MCF 10A (cell line): Measurements from ENCODE around the gene DIDO1. TPM values are rescaled to one million over a fixed set of nuclear protein-coding genes. Genes with fewer than 3 reads are reported as not detected.

Experiments
- BruUV-seq: library from RNA; stranded (reverse); fragments of 400-500 nt; replicated peaks from 2 replicates; lab custom pipeline; 2021; lab: Mats Ljungman, UMichigan
- CTCF ChIA-PET: fragments of 300-600 bp; sonication (Branson Sonifier 250); formaldehyde crosslinking; extraction: SDS; loops from one replicate; lab custom pipeline; 2021; ENCODE audit warnings: antibody characterized with exemption, inconsistent platforms; lab: Yijun Ruan, JAX
- POLR2A ChIA-PET: fragments of 300-600, 350-650 bp; sonication (Branson Sonifier 250); formaldehyde crosslinking; extraction: SDS; loops from one replicate; lab custom pipeline; 2020; ENCODE audit warnings: antibody characterized with exemption, inconsistent platforms; lab: Yijun Ruan, JAX
- DNase-seq: peaks from one replicate; pipeline ENCODE4 v3.0.0-alpha.2; 2018; ENCODE audit not compliant: unreplicated experiment
- H3K27ac Mint-ChIP-seq: one replicate; pipeline ENCODE4 v1.8.0; 2022; ENCODE audit warnings: mild to moderate bottlenecking, low read depth, mixed read lengths; ENCODE audit not compliant: unreplicated experiment
- H3K27me3 Mint-ChIP-seq: one replicate; pipeline ENCODE4 v1.8.0; 2022; ENCODE audit warnings: mixed read lengths; ENCODE audit not compliant: insufficient read depth, unreplicated experiment
- H3K36me3 Mint-ChIP-seq: one replicate; pipeline ENCODE4 v1.8.0; 2022; ENCODE audit warnings: mild to moderate bottlenecking, moderate library complexity, mixed read lengths; ENCODE audit not compliant: insufficient read depth, unreplicated experiment
- H3K4me1 Mint-ChIP-seq: one replicate; pipeline ENCODE4 v1.8.0; 2022; ENCODE audit warnings: mixed read lengths; ENCODE audit not compliant: insufficient read depth, unreplicated experiment
- H3K4me3 Mint-ChIP-seq: one replicate; pipeline ENCODE4 v1.8.0; 2022; ENCODE audit warnings: mild to moderate bottlenecking, moderate library complexity, mixed read lengths; ENCODE audit not compliant: unreplicated experiment
- H3K9me3 Mint-ChIP-seq: one replicate; pipeline ENCODE4 v1.8.0; 2022; ENCODE audit warnings: mixed read lengths; ENCODE audit not compliant: unreplicated experiment
- CTCF ChIP-seq: fragments of 200-600 bp; IDR thresholded peaks from one replicate; pipeline ENCODE4 v1.8.0; 2022; ENCODE audit warnings: antibody characterized with exemption, mild to moderate bottlenecking; ENCODE audit not compliant: unreplicated experiment
- intact Hi-C: fragments of 100-400 bp; cut with micrococcal nuclease; formaldehyde crosslinking; loops from 2 replicates; pipeline ENCODE4 v1.14.1; 2022
- total RNA-seq: library from RNA; stranded (reverse); gene quantifications from 2 replicates; pipeline ENCODE4 v1.2.3, GENCODE V29; 2022

The DIDO1 gene
- total RNA-seq, 1 experiment from 2014 or later, result 36.8 TPM

GRCh38 chr20:62859721-62860120, 66.6 kb downstream of the DIDO1 start:
- H3K36me3 Mint-ChIP-seq, result peaks cover 31% of the 10 kb centered on the region
- no peak for TF ChIP-seq CTCF
- no peaks in the 10 kb centered on the region for H3K27me3 Mint-ChIP-seq
- intact Hi-C loops, result loop anchor here (5.0 kb wide), 1 partner anchor 37 kb away; no protein-coding TSS in a partner anchor
- H3K9me3 Mint-ChIP-seq, result no peaks in the 10 kb centered on the region
- ChIA-PET POLR2A (interaction anchor here (0.8 to 3.3 kb wide), 7 partner anchors 11 to 78 kb away, joined by 3 to 20 read pairs (median 4); partner anchors contain the start of genes GID8 and OGFR), CTCF (interaction anchor here (0.5 to 1.5 kb wide), 3 partner anchors 11 to 273 kb away, joined by 3 to 4 read pairs (median 3); no protein-coding TSS in a partner anchor)
- no peak for DNase-seq
- peak overlapping the region; percentile 5 for H3K27ac Mint-ChIP-seq
- peak overlapping the region; percentile 64 for H3K4me3 Mint-ChIP-seq
- peaks cover 18% of the 10 kb centered on the region for H3K4me1 Mint-ChIP-seq
- no TSS peak for BruUV-seq

GRCh38 chr20:62858058-62858830, 68.1 kb downstream of the DIDO1 start:
- intact Hi-C loops, result no loop called here
- Mint-ChIP-seq H3K27ac (no peak overlapping the region), H3K9me3 (no peaks in the 10 kb centered on the region), H3K27me3 (no peaks in the 10 kb centered on the region), H3K4me3 (no peak overlapping the region), H3K36me3 (peaks cover 44% of the 10 kb centered on the region), H3K4me1 (peaks cover 18% of the 10 kb centered on the region)
- TF ChIP-seq CTCF, result no peak
- ChIA-PET POLR2A (interaction anchor here (1.4 to 2.1 kb wide), 2 partner anchors 11 to 14 kb away, joined by 3 to 9 read pairs; no protein-coding TSS in a partner anchor), CTCF (no interaction called here)
- no peak for DNase-seq
- no TSS peak for BruUV-seq

GRCh38 chr20:62856931-62857619, 69.2 kb downstream of the DIDO1 start:
- CTCF ChIA-PET, result no interaction called here
- TF ChIP-seq CTCF, result no peak
- no TSS peak for BruUV-seq
- Mint-ChIP-seq H3K36me3 (peaks cover 42% of the 10 kb centered on the region), H3K4me1 (peaks cover 18% of the 10 kb centered on the region), H3K27ac (peak overlapping the region; percentile 65), H3K4me3 (no peak overlapping the region), H3K9me3 (no peaks in the 10 kb centered on the region), H3K27me3 (no peaks in the 10 kb centered on the region)
- POLR2A ChIA-PET, result interaction anchor here (0.6 to 1.4 kb wide), 4 partner anchors 12 to 61 kb away, joined by 3 read pairs; partner anchors contain the start of gene MRGBP
- intact Hi-C loops, result no loop called here
- peak; percentile 33 for DNase-seq

- Mint-ChIP-seq H3K36me3 (peaks cover 51% of the 10 kb centered on the region), H3K27ac (no peak overlapping the region), H3K4me1 (peaks cover 13% of the 10 kb centered on the region), H3K27me3 (no peaks in the 10 kb centered on the region), H3K4me3 (no peak overlapping the region), H3K9me3 (no peaks in the 10 kb centered on the region)
- ChIA-PET CTCF (interaction anchor here (0.6 to 1.6 kb wide), 7 partner anchors 10 to 595 kb away, joined by 3 to 7 read pairs (median 4); no protein-coding TSS in a partner anchor), POLR2A (interaction anchor here (1.1 kb wide), 1 partner anchor 36 kb away, joined by 4 read pairs; no protein-coding TSS in a partner anchor)
- no peak for DNase-seq
- intact Hi-C loops, result no loop called here
- BruUV-seq, result no TSS peak
- TF ChIP-seq CTCF, result no peak
Measured at GRCh38 chr20:62855120-62855519, 71.2 kb downstream of the DIDO1 start.
